Left ventricle myocardium inferior (tissue), 1 donor: Measurements from ENCODE around the gene CCDC195. TPM values are rescaled to one million over a fixed set of nuclear protein-coding genes. Genes with fewer than 3 reads are reported as not detected.

ENCODE experiments used
- DNase-seq: peaks from one replicate; pipeline ENCODE4 v3.0.0-alpha.2; 2020
- H3K27ac ChIP-seq: fragments of 200-600 bp; replicated peaks from 2 replicates; pipeline ENCODE4 v1.8.0; 2021
- H3K27me3 ChIP-seq: fragments of 200-600 bp; 2 replicates; pipeline ENCODE4 v1.8.0; 2021; ENCODE audit warnings: low read depth
- H3K36me3 ChIP-seq: fragments of 200-600 bp; 2 replicates; pipeline ENCODE4 v1.8.0; 2021
- H3K4me1 ChIP-seq: fragments of 200-600 bp; 2 replicates; pipeline ENCODE4 v1.8.0; 2021
- H3K4me3 ChIP-seq: fragments of 200-600 bp; 2 replicates; pipeline ENCODE4 v1.8.0; 2021; ENCODE audit warnings: mild to moderate bottlenecking, moderate library complexity
- H3K9me3 ChIP-seq: fragments of 200-600 bp; replicated peaks from 2 replicates; pipeline ENCODE4 v1.8.0; 2021
- intact Hi-C: fragments of 100-400 bp; cut with micrococcal nuclease; formaldehyde crosslinking; loops from one replicate; pipeline ENCODE4 v1.11.0; 2022
- total RNA-seq: library from RNA; stranded (reverse); fragmentation: NEBNext Ultra II Directional; extraction: Animal tissue kit (Norgen Biotek cat#: 25700); gene quantifications from one replicate; pipeline ENCODE4 v1.2.1, GENCODE V29; 2021
- TF ChIP-seq, protein P1 (sequence below): fragments of 200-600 bp; IDR thresholded peaks from 2 replicates; pipeline ENCODE4 v1.8.0; 2021; ENCODE audit warnings: antibody characterized with exemption, mild to moderate bottlenecking, borderline replicate concordance
- donor health status: DM: no; HTN: yes; CAD: no; lungs with severe emphysema.

Gene CCDC195
- total RNA-seq, 1 donor from 2014 or later: not detected

DNA sequence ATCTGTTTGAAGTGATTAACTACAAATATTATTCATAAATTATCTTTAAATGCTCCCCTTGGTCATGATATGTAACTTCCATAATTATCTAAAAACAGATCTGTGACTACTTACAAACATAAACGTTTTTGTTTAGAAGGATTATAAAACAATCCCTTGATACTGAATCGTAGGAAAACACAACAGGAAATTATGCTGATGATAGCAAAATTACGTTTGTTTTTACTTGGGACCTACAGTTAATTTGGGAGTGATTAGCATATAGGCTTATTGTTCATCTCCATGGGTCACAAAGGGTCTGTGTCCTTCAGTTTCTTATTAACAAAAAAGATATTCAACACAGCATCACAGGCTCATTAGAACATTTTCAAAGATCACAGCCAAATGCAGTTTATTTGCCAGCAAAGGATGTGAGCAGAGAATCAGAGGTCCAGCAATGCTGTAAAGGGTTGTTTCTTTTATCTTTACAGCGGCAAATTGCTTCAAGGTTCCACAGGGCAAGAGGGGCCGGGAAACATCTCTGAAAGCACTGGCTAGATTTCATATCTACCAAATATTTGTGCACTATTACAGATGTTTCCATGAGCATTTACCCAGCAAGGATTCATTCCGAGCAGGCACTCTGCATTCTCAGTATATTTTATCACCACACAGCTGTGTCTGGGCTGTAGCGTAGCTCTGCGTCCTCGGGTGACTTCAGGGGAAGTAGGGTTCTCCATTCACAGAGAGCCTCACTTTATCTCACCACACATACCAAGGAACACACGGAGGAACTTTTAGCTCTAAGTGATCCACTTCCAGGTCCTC, 4.1 kb downstream of the CCDC195 start:
- Histone ChIP-seq H3K9me3 (peaks cover 8% of the 10 kb centered on the region), H3K4me3 (no peak overlapping the region), H3K27ac (peak overlapping the region; percentile 30), H3K36me3 (no peaks in the 10 kb centered on the region), H3K4me1 (no peaks in the 10 kb centered on the region), H3K27me3 (peaks cover 4% of the 10 kb centered on the region)
- DNase-seq: no peak
- TF ChIP-seq, protein P1, sequence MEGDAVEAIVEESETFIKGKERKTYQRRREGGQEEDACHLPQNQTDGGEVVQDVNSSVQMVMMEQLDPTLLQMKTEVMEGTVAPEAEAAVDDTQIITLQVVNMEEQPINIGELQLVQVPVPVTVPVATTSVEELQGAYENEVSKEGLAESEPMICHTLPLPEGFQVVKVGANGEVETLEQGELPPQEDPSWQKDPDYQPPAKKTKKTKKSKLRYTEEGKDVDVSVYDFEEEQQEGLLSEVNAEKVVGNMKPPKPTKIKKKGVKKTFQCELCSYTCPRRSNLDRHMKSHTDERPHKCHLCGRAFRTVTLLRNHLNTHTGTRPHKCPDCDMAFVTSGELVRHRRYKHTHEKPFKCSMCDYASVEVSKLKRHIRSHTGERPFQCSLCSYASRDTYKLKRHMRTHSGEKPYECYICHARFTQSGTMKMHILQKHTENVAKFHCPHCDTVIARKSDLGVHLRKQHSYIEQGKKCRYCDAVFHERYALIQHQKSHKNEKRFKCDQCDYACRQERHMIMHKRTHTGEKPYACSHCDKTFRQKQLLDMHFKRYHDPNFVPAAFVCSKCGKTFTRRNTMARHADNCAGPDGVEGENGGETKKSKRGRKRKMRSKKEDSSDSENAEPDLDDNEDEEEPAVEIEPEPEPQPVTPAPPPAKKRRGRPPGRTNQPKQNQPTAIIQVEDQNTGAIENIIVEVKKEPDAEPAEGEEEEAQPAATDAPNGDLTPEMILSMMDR: no peak
- intact Hi-C loops: no loop called here

DNA sequence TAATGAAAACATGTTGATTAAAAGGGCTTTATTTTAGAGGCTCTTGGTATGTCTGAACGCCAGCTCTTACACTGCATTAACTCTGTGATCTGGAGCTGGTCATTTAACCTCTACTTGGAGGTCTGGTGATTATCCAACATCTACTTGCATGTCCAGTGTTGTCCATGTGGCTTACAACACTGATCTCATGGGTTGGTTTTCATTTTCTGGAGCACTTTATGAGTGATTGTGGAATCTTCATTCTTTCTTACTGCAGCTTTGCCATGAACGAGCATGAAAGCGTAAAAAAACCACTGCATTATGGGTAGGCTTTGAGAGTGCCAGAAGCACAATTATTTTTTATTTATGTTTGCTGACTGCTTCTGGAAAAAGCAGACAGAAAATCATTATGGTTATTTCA, 4.8 kb downstream of the CCDC195 start:
- DNase-seq: no peak
- Histone ChIP-seq H3K9me3 (peaks cover 8% of the 10 kb centered on the region), H3K36me3 (no peaks in the 10 kb centered on the region), H3K27me3 (peaks cover 4% of the 10 kb centered on the region), H3K27ac (peak overlapping the region; percentile 25), H3K4me3 (no peak overlapping the region), H3K4me1 (no peaks in the 10 kb centered on the region)
- intact Hi-C loops: no loop called here
- TF ChIP-seq, protein P1: no peak

DNA sequence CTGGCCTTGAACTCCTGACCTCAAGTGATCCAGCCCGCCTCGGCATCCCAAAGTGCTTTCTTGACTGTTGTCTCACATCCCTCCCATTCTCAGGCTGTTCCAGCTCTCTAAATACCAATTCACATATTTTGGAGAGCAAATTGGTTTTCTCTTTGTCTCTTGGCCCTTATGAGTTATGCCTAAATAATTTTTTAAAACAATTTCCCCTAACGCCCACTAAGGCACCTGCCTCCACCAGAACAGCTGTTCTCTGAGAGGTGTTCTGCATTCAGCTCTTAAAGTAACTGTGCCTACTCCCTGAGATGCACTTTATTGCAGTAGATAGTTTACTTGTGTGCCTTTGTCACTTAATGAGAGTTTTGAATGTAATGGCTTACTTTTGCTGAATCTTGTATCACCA, 6.9 kb downstream of the CCDC195 start:
- no peak for DNase-seq
- Histone ChIP-seq H3K36me3 (no peaks in the 10 kb centered on the region), H3K4me3 (no peak overlapping the region), H3K4me1 (no peaks in the 10 kb centered on the region), H3K27me3 (peaks cover 4% of the 10 kb centered on the region), H3K9me3 (peaks cover 8% of the 10 kb centered on the region), H3K27ac (no peak overlapping the region)
- intact Hi-C loops: no loop called here
- TF ChIP-seq, protein P1: no peak

DNA sequence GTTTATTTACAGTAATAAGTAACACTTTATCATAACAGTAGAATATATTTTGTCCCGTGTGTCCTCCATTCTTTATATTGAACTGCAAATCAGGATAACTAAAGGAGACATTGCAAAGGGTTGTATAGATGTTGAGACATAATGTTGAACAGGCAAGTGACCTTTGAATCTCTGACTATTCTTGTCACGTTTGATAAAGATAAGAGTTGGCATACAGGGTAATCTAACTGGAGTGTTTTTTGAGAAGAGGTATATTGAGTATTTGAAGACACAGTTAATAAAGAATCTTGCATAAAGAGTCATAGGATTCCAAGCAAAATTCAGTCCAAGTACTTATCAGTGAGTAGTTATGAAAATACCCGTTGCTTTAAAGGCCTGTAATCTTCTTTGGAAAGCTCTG, 21.7 kb downstream of the CCDC195 start:
- H3K27me3 ChIP-seq: no peaks in the 10 kb centered on the region
- H3K4me3 ChIP-seq: no peak overlapping the region
- intact Hi-C loops: no loop called here
- no peak for DNase-seq
- H3K27ac ChIP-seq: no peak overlapping the region
- TF ChIP-seq, protein P1: no peak
- no peaks in the 10 kb centered on the region for H3K9me3 ChIP-seq
- no peaks in the 10 kb centered on the region for H3K36me3 ChIP-seq
- no peaks in the 10 kb centered on the region for H3K4me1 ChIP-seq

DNA sequence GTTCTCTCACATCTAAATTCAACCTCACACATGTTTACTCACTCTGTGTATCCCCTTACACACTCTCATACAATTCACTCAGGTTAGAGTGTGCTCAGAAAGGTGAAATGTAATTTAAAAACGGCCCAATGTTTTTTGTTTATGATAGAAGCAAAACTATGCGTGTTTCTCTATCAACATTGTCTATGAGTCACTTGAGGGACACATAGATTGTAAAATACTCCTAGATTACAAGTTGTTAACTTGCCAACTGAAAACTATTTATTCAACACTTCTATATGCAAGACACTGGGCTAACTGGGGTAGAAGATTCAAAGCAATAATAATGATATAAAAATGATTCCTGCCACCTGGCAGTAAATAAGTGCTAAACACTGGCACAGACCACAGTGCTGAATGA, 24.6 kb downstream of the CCDC195 start:
- H3K27ac ChIP-seq: no peak overlapping the region
- H3K4me3 ChIP-seq: no peak overlapping the region
- no peaks in the 10 kb centered on the region for H3K27me3 ChIP-seq
- H3K4me1 ChIP-seq: no peaks in the 10 kb centered on the region
- DNase-seq: no peak
- intact Hi-C loops: no loop called here
- H3K36me3 ChIP-seq: no peaks in the 10 kb centered on the region
- TF ChIP-seq, protein P1: no peak
- no peaks in the 10 kb centered on the region for H3K9me3 ChIP-seq
